MM.1S (cell line): Measurements from ENCODE around the gene RNGTT.

Experiments used
- DNase-seq: peaks from one replicate; pipeline ENCODE4 v3.0.0-alpha.2; 2015
- H2AFZ ChIP-seq: fragments of 300-600 bp; sonication (generic); 2 replicates; pipeline ENCODE4 v1.6.0; 2016; ENCODE audit warnings: antibody characterized with exemption, low read length
- H3F3A ChIP-seq: fragments of 300-600 bp; sonication (generic); 2 replicates; pipeline ENCODE4 v1.6.1; 2016; ENCODE audit warnings: mild to moderate bottlenecking, antibody characterized with exemption, low read length, moderate library complexity, mixed read lengths; ENCODE audit not compliant: insufficient read depth
- H3K27ac ChIP-seq: fragments of 300-600 bp; sonication (generic); 2 replicates; pipeline ENCODE4 v1.5.1; 2016; ENCODE audit warnings: mild to moderate bottlenecking, low read length
- H3K27me3 ChIP-seq: fragments of 300-600 bp; sonication (generic); replicated peaks from 2 replicates; pipeline ENCODE4 v1.6.0; 2016; ENCODE audit warnings: low read length; ENCODE audit not compliant: insufficient read depth
- H3K36me3 ChIP-seq: fragments of 300-600 bp; sonication (generic); replicated peaks from 2 replicates; pipeline ENCODE4 v1.6.1; 2016; ENCODE audit warnings: mild to moderate bottlenecking, low read length, mixed read lengths; ENCODE audit not compliant: insufficient read depth
- H3K4me1 ChIP-seq: fragments of 300-600 bp; sonication (generic); 2 replicates; pipeline ENCODE4 v1.6.1; 2016; ENCODE audit warnings: low read length, mixed read lengths
- H3K4me2 ChIP-seq: fragments of 300-600 bp; sonication (generic); 2 replicates; pipeline ENCODE4 v1.6.0; 2016; ENCODE audit warnings: low read depth, low read length
- H3K4me3 ChIP-seq: fragments of 300-600 bp; sonication (generic); 2 replicates; pipeline ENCODE4 v1.5.1; 2016; ENCODE audit warnings: low read length, mixed read lengths
- H3K79me2 ChIP-seq: fragments of 300-600 bp; sonication (generic); 2 replicates; pipeline ENCODE4 v1.6.1; 2016; ENCODE audit warnings: mixed run types, low read length, mixed read lengths
- H3K9ac ChIP-seq: fragments of 300-600 bp; sonication (generic); 2 replicates; pipeline ENCODE4 v1.6.1; 2016; ENCODE audit warnings: low read length, mixed read lengths
- H3K9me2 ChIP-seq: fragments of 300-600 bp; sonication (generic); replicated peaks from 2 replicates; pipeline ENCODE4 v1.6.1; 2016; ENCODE audit warnings: mild to moderate bottlenecking, low read length, mixed read lengths; ENCODE audit not compliant: insufficient read depth
- H3K9me3 ChIP-seq: fragments of 300-600 bp; sonication (generic); replicated peaks from 2 replicates; pipeline ENCODE4 v1.6.1; 2016; ENCODE audit warnings: mild to moderate bottlenecking, low read length, mixed read lengths; ENCODE audit not compliant: insufficient read depth
- H4K20me1 ChIP-seq: fragments of 300-600 bp; sonication (generic); 2 replicates; pipeline ENCODE4 v1.6.1; 2016; ENCODE audit warnings: mild to moderate bottlenecking, low read length, moderate library complexity, mixed read lengths; ENCODE audit not compliant: insufficient read depth
- CTCF ChIP-seq: fragments of 300-600 bp; sonication (generic); IDR thresholded peaks from 2 replicates; pipeline ENCODE4 v1.5.1; 2016; ENCODE audit warnings: antibody characterized with exemption, low read length, mixed read lengths
- EZH2 ChIP-seq: fragments of 300-600 bp; sonication (generic); optimal IDR thresholded peaks from 2 replicates; pipeline ENCODE3; 2017; ENCODE audit warnings: low read depth, mild to moderate bottlenecking, antibody characterized with exemption, low read length, mixed read lengths
- EZH2phosphoT487 ChIP-seq: fragments of 300-600 bp; sonication (generic); IDR thresholded peaks from 2 replicates; pipeline ENCODE4 v1.6.1; 2018; ENCODE audit warnings: antibody characterized with exemption, low read length

The RNGTT gene

GRCh38 chr6:88985901-88986300 is 22.5 kb upstream of the RNGTT start:
- Histone ChIP-seq H3K79me2 (no peaks in the 10 kb centered on the region), H3K4me1 (no peaks in the 10 kb centered on the region), H3K27ac (no peak overlapping the region), H3F3A (no peaks in the 10 kb centered on the region), H3K4me3 (no peak overlapping the region), H3K27me3 (no peaks in the 10 kb centered on the region), H2AFZ (no peak overlapping the region), H3K9me3 (no peaks in the 10 kb centered on the region), H3K9me2 (no peaks in the 10 kb centered on the region), H3K9ac (no peak overlapping the region), H3K4me2 (no peak overlapping the region), H3K36me3 (no peaks in the 10 kb centered on the region), H4K20me1 (no peaks in the 10 kb centered on the region)
- no peak for DNase-seq
- TF ChIP-seq EZH2phosphoT487: no peak
- no peak for TF ChIP-seq EZH2
- no peak for TF ChIP-seq CTCF

GRCh38 chr6:88984606-88985005 is 21.2 kb upstream of the RNGTT start:
- no peak overlapping the region for H3K4me3 ChIP-seq
- no peaks in the 10 kb centered on the region for H3K79me2 ChIP-seq
- TF ChIP-seq EZH2 (no peak), CTCF (no peak), EZH2phosphoT487 (no peak)
- no peaks in the 10 kb centered on the region for H3K9me3 ChIP-seq
- no peaks in the 10 kb centered on the region for H3K36me3 ChIP-seq
- no peaks in the 10 kb centered on the region for H3F3A ChIP-seq
- no peaks in the 10 kb centered on the region for H4K20me1 ChIP-seq
- no peak overlapping the region for H3K4me2 ChIP-seq
- H3K27ac ChIP-seq: no peak overlapping the region
- H3K9me2 ChIP-seq: no peaks in the 10 kb centered on the region
- no peak for DNase-seq
- no peak overlapping the region for H2AFZ ChIP-seq
- no peaks in the 10 kb centered on the region for H3K27me3 ChIP-seq
- H3K4me1 ChIP-seq: no peaks in the 10 kb centered on the region
- no peak overlapping the region for H3K9ac ChIP-seq

- H3K79me2 ChIP-seq: no peaks in the 10 kb centered on the region
- DNase-seq: no peak
- H2AFZ ChIP-seq: no peak overlapping the region
- no peaks in the 10 kb centered on the region for H3K9me2 ChIP-seq
- no peaks in the 10 kb centered on the region for H4K20me1 ChIP-seq
- H3K9me3 ChIP-seq: no peaks in the 10 kb centered on the region
- no peak overlapping the region for H3K4me3 ChIP-seq
- TF ChIP-seq EZH2phosphoT487 (no peak), CTCF (no peak), EZH2 (no peak)
- no peak overlapping the region for H3K4me2 ChIP-seq
- no peaks in the 10 kb centered on the region for H3K36me3 ChIP-seq
- H3K4me1 ChIP-seq: no peaks in the 10 kb centered on the region
- no peaks in the 10 kb centered on the region for H3K27me3 ChIP-seq
- H3F3A ChIP-seq: no peaks in the 10 kb centered on the region
- H3K27ac ChIP-seq: no peak overlapping the region
- no peak overlapping the region for H3K9ac ChIP-seq
Measured at GRCh38 chr6:88984152-88984551, 20.7 kb upstream of the RNGTT start.
